Activated CD8-positive, alpha-beta memory T cell treated with anti-CD3 and anti-CD28 coated beads, Interleukin-2, amount 50 U/mL, for 4 hours (primary cell): ENCODE measurements around the gene MRPL49.

ENCODE experiments used
- DNase-seq: peaks from one replicate; pipeline ENCODE4 v3.0.0-alpha.2; 2020

Gene MRPL49

GRCh38 chr11:65121865-65122696, at the start of gene MRPL49, which contains the start of gene FAU:
Gene MRPL49 (plus strand): TSS chr11:65122321. CDS start chr11:65122347, 26 bp downstream.
Gene FAU (minus strand): TSS chr11:65122134. CDS start chr11:65121813, 321 bp downstream.
- DNase-seq, result peak; percentile 99

GRCh38 chr11:65072631-65072966, 49.5 kb upstream of the MRPL49 start:
- no peak for DNase-seq

- DNase-seq, result no peak
Observed at GRCh38 chr11:65077451-65077850, 44.7 kb upstream of the MRPL49 start.

GRCh38 chr11:65078151-65078550, 44.0 kb upstream of the MRPL49 start:
- peak; percentile 70 for DNase-seq

GRCh38 chr11:65078786-65079342, 43.3 kb upstream of the MRPL49 start:
- DNase-seq, result no peak

- no peak for DNase-seq
Observed at GRCh38 chr11:65083134-65083833, 38.8 kb upstream of the MRPL49 start.

- peak; percentile 96 for DNase-seq
Observed at GRCh38 chr11:65083834-65084597, 38.1 kb upstream of the MRPL49 start, which contains the start of the genes CDCA5 and ZFPL1. Gene CDCA5 (minus strand): TSS chr11:65084040. CDS start chr11:65083978, 62 bp downstream. Gene ZFPL1 (plus strand): TSS chr11:65084222. CDS start chr11:65084699, 477 bp downstream.

GRCh38 chr11:65084598-65085375, 37.3 kb upstream of the MRPL49 start:
- DNase-seq, result no peak

GRCh38 chr11:65085446-65085845, 36.7 kb upstream of the MRPL49 start:
- no peak for DNase-seq

- DNase-seq, result no peak
Observed at GRCh38 chr11:65086809-65087208, 35.3 kb upstream of the MRPL49 start.

- DNase-seq, result no peak
Observed at GRCh38 chr11:65087216-65087615, 34.9 kb upstream of the MRPL49 start.

- DNase-seq, result no peak
Observed at GRCh38 chr11:65087827-65088226, 34.3 kb upstream of the MRPL49 start.

- DNase-seq, result no peak
Observed at GRCh38 chr11:65089621-65090020, 32.5 kb upstream of the MRPL49 start.

- no peak for DNase-seq
Observed at GRCh38 chr11:65090628-65091027, 31.5 kb upstream of the MRPL49 start.

GRCh38 chr11:65095427-65095826, 26.7 kb upstream of the MRPL49 start:
- no peak for DNase-seq

- DNase-seq, result peak; percentile 81
Observed at GRCh38 chr11:65095974-65096806, 25.9 kb upstream of the MRPL49 start, which contains the start of gene VPS51. Gene VPS51 (plus strand): TSS chr11:65096214. CDS start chr11:65096251, 37 bp downstream.

- no peak for DNase-seq
Observed at GRCh38 chr11:65096926-65097325, 25.2 kb upstream of the MRPL49 start.

GRCh38 chr11:65100674-65101350, 21.3 kb upstream of the MRPL49 start:
- no peak for DNase-seq

GRCh38 chr11:65102142-65103095, 19.7 kb upstream of the MRPL49 start:
- DNase-seq, result no peak
